ENCODE measurements around the gene OTULINL.

Gene OTULINL

DNA sequence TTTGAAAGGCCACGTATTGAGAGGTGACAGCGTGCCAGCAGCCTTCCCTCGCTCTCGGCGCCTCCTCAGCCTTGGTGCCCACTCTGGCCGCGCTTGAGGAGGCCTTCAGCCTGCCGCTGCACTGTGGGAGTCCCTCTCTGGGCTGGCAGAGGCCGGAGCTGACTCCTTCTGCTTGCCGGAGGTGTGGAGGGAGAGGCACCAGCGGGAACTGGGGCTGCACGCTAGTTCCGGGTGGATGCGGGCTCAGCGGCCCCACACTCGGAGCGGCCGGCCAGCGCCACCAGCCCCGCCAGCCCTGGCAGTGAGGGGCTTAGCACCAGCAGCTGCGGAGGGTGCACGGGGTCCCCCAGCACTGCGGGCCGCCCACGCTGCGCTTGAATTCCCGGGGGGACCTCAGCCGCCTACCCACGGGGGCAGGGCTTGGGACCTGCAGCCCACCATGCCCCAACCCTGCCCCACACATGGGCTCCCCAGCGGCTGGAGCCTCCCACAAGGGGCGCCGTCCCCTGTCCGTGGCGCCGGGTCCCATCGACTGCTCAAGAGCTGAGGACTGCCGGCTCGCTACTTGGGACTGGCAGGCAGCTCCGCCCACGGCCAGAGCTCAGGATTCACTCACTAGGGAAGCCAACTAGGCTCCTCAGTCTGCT lies 4.4 kb upstream of the OTULINL start:
- intact Hi-C loops (cut with DNase I; ENCODE audit: low total_unique reads) = no loop called here
- Histone ChIP-seq H3K36me3 (no peaks in the 10 kb centered on the region), H3K4me1 (peaks cover 0 to 17% (median 11%) of the 10 kb centered on the region in 4 donors), H3K9me3 (no peaks in the 10 kb centered on the region), H3K4me3 (no peak overlapping the region), H3K27me3 (peaks cover 0 to 33% of the 10 kb centered on the region in 2 donors), H3K27ac (no peak overlapping the region)
- TF ChIP-seq, protein P1, sequence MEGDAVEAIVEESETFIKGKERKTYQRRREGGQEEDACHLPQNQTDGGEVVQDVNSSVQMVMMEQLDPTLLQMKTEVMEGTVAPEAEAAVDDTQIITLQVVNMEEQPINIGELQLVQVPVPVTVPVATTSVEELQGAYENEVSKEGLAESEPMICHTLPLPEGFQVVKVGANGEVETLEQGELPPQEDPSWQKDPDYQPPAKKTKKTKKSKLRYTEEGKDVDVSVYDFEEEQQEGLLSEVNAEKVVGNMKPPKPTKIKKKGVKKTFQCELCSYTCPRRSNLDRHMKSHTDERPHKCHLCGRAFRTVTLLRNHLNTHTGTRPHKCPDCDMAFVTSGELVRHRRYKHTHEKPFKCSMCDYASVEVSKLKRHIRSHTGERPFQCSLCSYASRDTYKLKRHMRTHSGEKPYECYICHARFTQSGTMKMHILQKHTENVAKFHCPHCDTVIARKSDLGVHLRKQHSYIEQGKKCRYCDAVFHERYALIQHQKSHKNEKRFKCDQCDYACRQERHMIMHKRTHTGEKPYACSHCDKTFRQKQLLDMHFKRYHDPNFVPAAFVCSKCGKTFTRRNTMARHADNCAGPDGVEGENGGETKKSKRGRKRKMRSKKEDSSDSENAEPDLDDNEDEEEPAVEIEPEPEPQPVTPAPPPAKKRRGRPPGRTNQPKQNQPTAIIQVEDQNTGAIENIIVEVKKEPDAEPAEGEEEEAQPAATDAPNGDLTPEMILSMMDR (IDR thresholded peaks at IDR 0.05) = no peak
- DNase-seq = no peak

DNA sequence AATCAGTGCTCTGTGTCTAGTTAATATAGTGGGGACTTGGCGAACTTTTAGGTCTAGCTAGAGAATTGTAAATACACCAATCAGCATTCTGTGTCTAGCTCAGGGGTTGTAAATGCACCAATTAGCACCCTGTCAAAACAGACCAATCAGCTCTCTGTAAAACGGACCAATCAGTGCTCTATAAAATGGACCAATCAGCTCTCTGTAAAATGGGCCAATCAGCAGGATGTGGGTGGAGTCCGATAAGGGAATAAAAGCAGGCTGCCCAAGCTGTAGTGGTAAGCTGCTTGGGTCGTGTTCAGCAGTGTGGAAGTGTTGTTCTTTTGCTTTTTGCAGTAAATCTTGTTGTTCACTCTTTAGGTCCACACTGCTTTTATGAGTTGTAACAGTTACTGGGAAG lies 3.6 kb upstream of the OTULINL start:
- no peaks in the 10 kb centered on the region for H3K9me3 ChIP-seq
- DNase-seq = no peak
- H3K27me3 ChIP-seq = peaks cover 0 to 33% of the 10 kb centered on the region in 2 donors
- peaks cover 0 to 25% (median 16%) of the 10 kb centered on the region in 4 donors for H3K4me1 ChIP-seq
- no peak overlapping the region for H3K4me3 ChIP-seq
- no peaks in the 10 kb centered on the region for H3K36me3 ChIP-seq
- TF ChIP-seq, protein P1 (IDR thresholded peaks at IDR 0.05) = no peak
- no peak overlapping the region for H3K27ac ChIP-seq
- intact Hi-C loops (cut with DNase I; ENCODE audit: low total_unique reads) = no loop called here

DNA sequence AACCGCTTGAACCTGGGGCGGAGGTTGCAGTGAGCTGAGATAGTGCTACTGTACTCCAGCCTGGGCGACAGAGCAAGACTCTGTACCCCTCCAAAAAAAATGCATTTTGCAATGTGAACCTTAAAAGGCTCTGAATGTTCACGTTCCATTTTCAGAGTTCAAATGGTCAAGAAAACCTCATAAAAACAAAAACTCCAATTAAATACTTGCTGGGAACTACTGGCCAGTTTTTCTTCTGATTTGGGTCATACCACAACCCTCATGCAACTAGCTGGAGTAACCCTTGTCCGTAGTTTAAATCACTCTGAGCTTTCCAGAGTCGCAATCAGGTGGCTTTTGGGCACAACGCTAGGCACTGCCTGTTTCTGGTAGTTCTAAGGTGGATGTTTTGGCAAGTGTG lies 2.3 kb upstream of the OTULINL start:
- H3K27ac ChIP-seq = no peak overlapping the region
- no peaks in the 10 kb centered on the region for H3K9me3 ChIP-seq
- peaks cover 0 to 33% of the 10 kb centered on the region in 2 donors for H3K27me3 ChIP-seq
- intact Hi-C loops (cut with DNase I; ENCODE audit: low total_unique reads) = no loop called here
- TF ChIP-seq, protein P1 (IDR thresholded peaks at IDR 0.05) = no peak
- no peak overlapping the region for H3K4me3 ChIP-seq
- peaks cover 0 to 26% (median 16%) of the 10 kb centered on the region in 4 donors for H3K4me1 ChIP-seq
- H3K36me3 ChIP-seq = no peaks in the 10 kb centered on the region
- DNase-seq = no peak

DNA sequence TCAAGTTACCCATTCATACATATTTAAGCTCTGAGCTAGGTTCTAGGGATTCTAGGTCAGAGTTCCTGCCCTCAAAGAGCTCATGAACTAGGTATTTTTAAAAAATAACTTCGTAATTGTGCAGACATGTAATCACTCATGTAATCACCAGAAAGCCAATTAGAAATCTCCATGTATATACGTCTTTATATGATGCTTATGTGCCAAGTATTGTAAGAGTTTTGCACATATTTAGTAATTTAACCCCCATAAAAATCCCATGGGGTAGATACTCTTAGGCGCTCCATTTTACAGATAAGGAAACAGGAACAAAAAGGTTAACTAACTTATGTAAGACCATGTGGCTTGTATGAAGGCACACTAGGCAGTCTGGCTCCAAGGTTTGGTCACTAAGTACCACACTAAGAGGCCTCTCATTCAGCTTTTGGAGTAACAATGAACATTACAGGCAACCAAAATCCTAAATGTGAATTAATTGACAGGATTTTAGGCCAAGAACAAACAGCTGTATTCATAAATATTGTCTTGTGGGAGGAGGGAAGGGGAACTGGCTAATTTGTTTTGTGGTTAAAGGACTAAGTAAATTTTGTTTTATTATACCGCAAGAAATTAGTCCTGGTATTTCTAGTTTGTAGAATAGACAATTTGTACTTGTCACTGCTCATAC lies 1.7 kb upstream of the OTULINL start:
- Histone ChIP-seq H3K4me1 (peaks cover 0 to 26% (median 16%) of the 10 kb centered on the region in 4 donors), H3K27me3 (peaks cover 0 to 33% of the 10 kb centered on the region in 2 donors), H3K4me3 (no peak overlapping the region), H3K36me3 (no peaks in the 10 kb centered on the region), H3K9me3 (no peaks in the 10 kb centered on the region), H3K27ac (no peak overlapping the region)
- DNase-seq = no peak
- intact Hi-C loops (cut with DNase I; ENCODE audit: low total_unique reads) = no loop called here
- TF ChIP-seq, protein P1 (IDR thresholded peaks at IDR 0.05) = no peak

DNA sequence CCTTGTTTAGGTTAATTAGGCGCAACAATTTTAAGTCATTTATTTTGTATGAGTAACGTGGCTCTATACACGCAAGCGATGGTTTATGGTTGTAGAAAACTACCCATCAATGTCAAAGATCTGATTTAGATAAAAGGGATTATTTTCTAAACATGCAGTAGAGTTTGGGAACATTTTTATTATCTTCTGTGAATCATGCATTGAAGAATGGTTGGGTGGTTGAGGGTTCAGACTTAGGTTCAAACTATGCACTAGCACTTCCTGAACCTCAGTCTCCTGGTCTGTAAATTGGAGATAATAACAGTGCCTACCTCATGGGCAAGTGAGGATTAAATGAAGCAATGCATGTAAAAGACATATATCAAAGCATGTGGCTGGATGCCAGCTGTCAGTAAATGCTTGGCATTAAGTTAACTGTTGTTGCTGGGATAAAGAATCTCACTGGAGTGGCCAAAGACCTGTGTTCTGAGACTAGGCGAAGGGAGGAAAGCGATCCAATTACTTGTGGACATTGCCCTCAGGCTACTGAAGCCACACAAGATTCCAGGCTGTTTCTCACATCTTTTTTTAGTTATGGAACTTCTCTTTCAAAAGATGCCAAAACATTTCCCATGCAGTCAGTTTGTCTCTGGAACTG lies 1.1 kb upstream of the OTULINL start:
- H3K27me3 ChIP-seq = peaks cover 0 to 33% of the 10 kb centered on the region in 2 donors
- DNase-seq = no peak
- intact Hi-C loops (cut with DNase I; ENCODE audit: low total_unique reads) = no loop called here
- no peak overlapping the region for H3K4me3 ChIP-seq
- TF ChIP-seq, protein P1 (IDR thresholded peaks at IDR 0.05) = no peak
- no peak overlapping the region for H3K27ac ChIP-seq
- peaks cover 0 to 26% (median 16%) of the 10 kb centered on the region in 4 donors for H3K4me1 ChIP-seq
- H3K9me3 ChIP-seq = no peaks in the 10 kb centered on the region
- no peaks in the 10 kb centered on the region for H3K36me3 ChIP-seq
